WTC11 (cell line): Measurements from ENCODE around the gene ANKRD24. TPM values are rescaled to one million over a fixed set of nuclear protein-coding genes. Genes with fewer than 3 reads are reported as not detected.
A peak's percentile ranks its signal among the peaks of the same experiment; 100 is the strongest.

Experiments used
- ATAC-seq: fragments of 200-7000 bp; cut with Tn5 transposase; 2 replicates; pipeline ENCODE4 v1.10.0; 2021; ENCODE audit warnings: mild to moderate bottlenecking, moderate library complexity
- CTCF ChIA-PET: fragments of 300-600 bp; sonication (Branson Sonifier 250); formaldehyde crosslinking; loops from one replicate; lab custom pipeline; 2021; ENCODE audit warnings: antibody characterized with exemption; lab: Charles Lee
- POLR2A ChIA-PET: fragments of 350-600 bp; sonication (Branson Sonifier 250); formaldehyde crosslinking; loops from one replicate; lab custom pipeline; 2021; ENCODE audit warnings: antibody characterized with exemption; lab: Charles Lee
- DNase-seq: peaks from one replicate; pipeline ENCODE4 v3.0.0; 2021; ENCODE audit warnings: low spot score
- H3K27ac Mint-ChIP-seq: 2 replicates; pipeline ENCODE4 v1.8.0; 2021; ENCODE audit warnings: mixed read lengths
- H3K27me3 Mint-ChIP-seq: 2 replicates; pipeline ENCODE4 v1.8.0; 2021; ENCODE audit warnings: low read depth, mild to moderate bottlenecking, moderate library complexity, mixed read lengths
- H3K36me3 Mint-ChIP-seq: 2 replicates; pipeline ENCODE4 v1.8.0; 2021; ENCODE audit warnings: mixed read lengths
- H3K4me1 Mint-ChIP-seq: 2 replicates; pipeline ENCODE4 v1.8.0; 2022; ENCODE audit warnings: mixed read lengths
- H3K4me3 Mint-ChIP-seq: 2 replicates; pipeline ENCODE4 v1.8.0; 2021; ENCODE audit warnings: mild to moderate bottlenecking, moderate library complexity, mixed read lengths
- H3K9me3 Mint-ChIP-seq: 2 replicates; pipeline ENCODE4 v1.8.0; 2021; ENCODE audit warnings: mixed read lengths
- ATF1 ChIP-seq: sonication (generic); formaldehyde crosslinking; IDR thresholded peaks from 2 replicates; pipeline ENCODE4 v1.8.1; 2023; ENCODE audit warnings: mild to moderate bottlenecking, moderate library complexity, missing genetic modification reagents
- ATF2 ChIP-seq: sonication (generic); formaldehyde crosslinking; IDR thresholded peaks from 2 replicates; pipeline ENCODE4 v1.8.1; 2022; ENCODE audit warnings: low read depth, missing genetic modification reagents, borderline replicate concordance
- CTCF ChIP-seq: fragments of 200-600 bp; IDR thresholded peaks from 2 replicates; pipeline ENCODE4 v1.8.0; 2022; ENCODE audit warnings: antibody characterized with exemption
- E2F5 ChIP-seq: sonication (generic); formaldehyde crosslinking; IDR thresholded peaks from 2 replicates; pipeline ENCODE4 v1.8.1; 2022; ENCODE audit warnings: mild to moderate bottlenecking, moderate library complexity, missing genetic modification reagents
- ELF4 ChIP-seq: sonication (generic); formaldehyde crosslinking; IDR thresholded peaks from 2 replicates; pipeline ENCODE4 v1.8.1; 2022; ENCODE audit warnings: low read depth, mild to moderate bottlenecking, moderate library complexity, missing genetic modification reagents
- FOXP4 ChIP-seq: sonication (generic); formaldehyde crosslinking; IDR thresholded peaks from 2 replicates; pipeline ENCODE4 v1.8.0; 2022; ENCODE audit warnings: mild to moderate bottlenecking, missing genetic modification reagents
- GABPB1 ChIP-seq: sonication (generic); formaldehyde crosslinking; IDR thresholded peaks from 2 replicates; pipeline ENCODE4 v1.8.1; 2023; ENCODE audit warnings: mild to moderate bottlenecking, missing genetic modification reagents
- HMGXB4 ChIP-seq: sonication (generic); formaldehyde crosslinking; IDR thresholded peaks from 2 replicates; pipeline ENCODE4 v1.8.1; 2023; ENCODE audit warnings: mild to moderate bottlenecking, moderate library complexity, missing genetic modification reagents
- IRF1 ChIP-seq: sonication (generic); formaldehyde crosslinking; IDR thresholded peaks from 2 replicates; pipeline ENCODE4 v1.8.0; 2023; ENCODE audit warnings: missing genetic modification reagents
- IRF2 ChIP-seq: sonication (generic); formaldehyde crosslinking; IDR thresholded peaks from 2 replicates; pipeline ENCODE4 v1.8.0; 2022; ENCODE audit warnings: low read depth, missing genetic modification reagents, borderline replicate concordance
- NFATC4 ChIP-seq: fragments of 250-450 bp; sonication (Bioruptor Pico); IDR thresholded peaks from 2 replicates; pipeline ENCODE4 v1.9.0; 2021; ENCODE audit warnings: mild to moderate bottlenecking
- SP1 ChIP-seq: sonication (generic); formaldehyde crosslinking; conservative IDR thresholded peaks from 2 replicates; pipeline ENCODE4 v1.8.1; 2022; ENCODE audit warnings: missing genetic modification reagents
- TCF7 ChIP-seq: sonication (generic); formaldehyde crosslinking; IDR thresholded peaks from 2 replicates; pipeline ENCODE4 v1.8.0; 2022; ENCODE audit warnings: mild to moderate bottlenecking, low read depth, missing genetic modification reagents, moderate library complexity
- ZNF425 ChIP-seq: fragments of 250-450 bp; sonication (Bioruptor Pico); conservative IDR thresholded peaks from 2 replicates; pipeline ENCODE4 v1.9.0; 2021; ENCODE audit warnings: mild to moderate bottlenecking
- ZNF512 ChIP-seq: sonication (generic); formaldehyde crosslinking; IDR thresholded peaks from 2 replicates; pipeline ENCODE4 v1.8.1; 2022; ENCODE audit warnings: missing genetic modification reagents, borderline replicate concordance
- ZNF532 ChIP-seq: fragments of 250-450 bp; sonication (Bioruptor Pico); IDR thresholded peaks from 2 replicates; pipeline ENCODE4 v1.9.0; 2021; ENCODE audit warnings: mild to moderate bottlenecking, borderline replicate concordance
- total RNA-seq: library from RNA; stranded (reverse); gene quantifications from 3 replicates; pipeline ENCODE4 v1.2.3, GENCODE V29; 2021

Gene ANKRD24
- total RNA-seq, 1 experiment from 2014 or later: 11.3 TPM

- TF ChIP-seq NFATC4 (CRISPR knock-in tag) (no peak), E2F5 (CRISPR knock-in tag) (no peak), TCF7 (no peak), ELF4 (CRISPR knock-in tag) (no peak), SP1 (CRISPR knock-in tag) (no peak), ATF2 (CRISPR knock-in tag) (no peak)
- TF ChIP-seq, all 79 proteins: peak for 0
Observed at GRCh38 chr19:4171676-4172075, 10.8 kb upstream of the ANKRD24 start (continued).

- CTCF ChIA-PET: interaction anchor here (1.0 to 1.3 kb wide), 2 partner anchors 14 to 33 kb away, joined by 3 to 6 read pairs; no protein-coding TSS in a partner anchor
- H3K4me3 Mint-ChIP-seq: peak overlapping the region; percentile 34; the same call in 1 of the 2 replicates
- peak; percentile 77; the same call in 1 of the 2 replicates for TF ChIP-seq IRF1 (CRISPR knock-in tag)
- no peak for TF ChIP-seq IRF2 (CRISPR knock-in tag)
- no peak for TF ChIP-seq ZNF532
- no peak for TF ChIP-seq GABPB1 (CRISPR knock-in tag)
- no peak for TF ChIP-seq ZNF425 (CRISPR knock-in tag)
- no peak for TF ChIP-seq CTCF
- peak; percentile 66; the same call in 1 of the 2 replicates for TF ChIP-seq ATF1 (CRISPR knock-in tag)
- TF ChIP-seq ZNF512 (CRISPR knock-in tag): peak; percentile 43; the same call in 1 of the 2 replicates
- peak; percentile 43; the same call in 1 of the 2 replicates for TF ChIP-seq HMGXB4 (CRISPR knock-in tag)
- peak; percentile 89 for TF ChIP-seq FOXP4 (CRISPR knock-in tag)
Observed at GRCh38 chr19:4172861-4173473, 9.5 kb upstream of the ANKRD24 start.

More at GRCh38 chr19:4172861-4173473, 9.5 kb upstream of the ANKRD24 start:
- ATAC-seq (peak; percentile 93), DNase-seq (peak; percentile 89)
- Mint-ChIP-seq H3K36me3 (no peaks in the 10 kb centered on the region), H3K4me1 (no peaks in the 10 kb centered on the region), H3K27me3 (peaks cover 24% of the 10 kb centered on the region), H3K27ac (no peak overlapping the region), H3K9me3 (no peaks in the 10 kb centered on the region)
- POLR2A ChIA-PET: interaction anchor here (1.0 kb wide), 1 partner anchor 14 kb away, joined by 3 read pairs; no protein-coding TSS in a partner anchor
